WTC11 (cell line): ENCODE measurements around the gene PRPF6. TPM values are rescaled to one million over a fixed set of nuclear protein-coding genes. Genes with fewer than 3 reads are reported as not detected.

Experiments
- ATAC-seq: fragments of 200-7000 bp; cut with Tn5 transposase; 2 replicates; pipeline ENCODE4 v1.10.0; 2021; ENCODE audit warnings: mild to moderate bottlenecking, moderate library complexity
- CTCF ChIA-PET: fragments of 300-600 bp; sonication (Branson Sonifier 250); formaldehyde crosslinking; loops from one replicate; lab custom pipeline; 2021; ENCODE audit warnings: antibody characterized with exemption; lab: Charles Lee
- POLR2A ChIA-PET: fragments of 350-600 bp; sonication (Branson Sonifier 250); formaldehyde crosslinking; loops from one replicate; lab custom pipeline; 2021; ENCODE audit warnings: antibody characterized with exemption; lab: Charles Lee
- DNase-seq: peaks from one replicate; pipeline ENCODE4 v3.0.0; 2021; ENCODE audit warnings: low spot score
- H3K27ac Mint-ChIP-seq: 2 replicates; pipeline ENCODE4 v1.8.0; 2021; ENCODE audit warnings: mixed read lengths
- H3K27me3 Mint-ChIP-seq: 2 replicates; pipeline ENCODE4 v1.8.0; 2021; ENCODE audit warnings: low read depth, mild to moderate bottlenecking, moderate library complexity, mixed read lengths
- H3K36me3 Mint-ChIP-seq: 2 replicates; pipeline ENCODE4 v1.8.0; 2021; ENCODE audit warnings: mixed read lengths
- H3K4me1 Mint-ChIP-seq: 2 replicates; pipeline ENCODE4 v1.8.0; 2022; ENCODE audit warnings: mixed read lengths
- H3K4me3 Mint-ChIP-seq: 2 replicates; pipeline ENCODE4 v1.8.0; 2021; ENCODE audit warnings: mild to moderate bottlenecking, moderate library complexity, mixed read lengths
- H3K9me3 Mint-ChIP-seq: 2 replicates; pipeline ENCODE4 v1.8.0; 2021; ENCODE audit warnings: mixed read lengths
- IRF2 ChIP-seq: sonication (generic); formaldehyde crosslinking; IDR thresholded peaks from 2 replicates; pipeline ENCODE4 v1.8.0; 2022; ENCODE audit warnings: low read depth, missing genetic modification reagents, borderline replicate concordance
- MXD4 ChIP-seq: fragments of 250-450 bp; sonication (Bioruptor Pico); IDR thresholded peaks from 2 replicates; pipeline ENCODE4 v1.8.0; 2021; ENCODE audit warnings: mild to moderate bottlenecking, moderate library complexity, borderline replicate concordance
- SMAD3 ChIP-seq: sonication (generic); formaldehyde crosslinking; IDR thresholded peaks from 2 replicates; pipeline ENCODE4 v1.8.0; 2022; ENCODE audit warnings: missing genetic modification reagents, mild to moderate bottlenecking, borderline replicate concordance
- ZBTB21 ChIP-seq: sonication (generic); formaldehyde crosslinking; IDR thresholded peaks from 2 replicates; pipeline ENCODE4 v1.8.1; 2023; ENCODE audit warnings: mild to moderate bottlenecking, missing genetic modification reagents, borderline replicate concordance
- ZNF138 ChIP-seq: sonication (generic); formaldehyde crosslinking; conservative IDR thresholded peaks from 2 replicates; pipeline ENCODE4 v1.8.1; 2022; ENCODE audit warnings: mild to moderate bottlenecking, moderate library complexity, missing genetic modification reagents
- ZNF423 ChIP-seq: fragments of 250-450 bp; sonication (Bioruptor Pico); IDR thresholded peaks from 2 replicates; pipeline ENCODE4 v2.1.2; 2022; ENCODE audit warnings: mild to moderate bottlenecking, moderate library complexity
- total RNA-seq: library from RNA; stranded (reverse); gene quantifications from 3 replicates; pipeline ENCODE4 v1.2.3, GENCODE V29; 2021
- TF ChIP-seq, protein P1 (sequence below): sonication (generic); formaldehyde crosslinking; IDR thresholded peaks from 2 replicates; pipeline ENCODE4 v1.8.1; 2023; ENCODE audit warnings: mild to moderate bottlenecking, moderate library complexity, missing genetic modification reagents
- TF ChIP-seq, protein P2 (sequence below): fragments of 250-450 bp; sonication (Bioruptor Pico); IDR thresholded peaks from 2 replicates; pipeline ENCODE4 v2.1.2; 2022; ENCODE audit warnings: mild to moderate bottlenecking, moderate library complexity
- TF ChIP-seq, protein P3 (sequence below): sonication (generic); formaldehyde crosslinking; IDR thresholded peaks from 2 replicates; pipeline ENCODE4 v1.8.0; 2023; ENCODE audit warnings: missing genetic modification reagents, mild to moderate bottlenecking, borderline replicate concordance
- TF ChIP-seq, protein P4 (sequence below): sonication (generic); formaldehyde crosslinking; IDR thresholded peaks from 2 replicates; pipeline ENCODE4 v1.8.1; 2023; ENCODE audit warnings: mild to moderate bottlenecking, missing genetic modification reagents, borderline replicate concordance
- TF ChIP-seq, protein P5 (sequence below): sonication (generic); formaldehyde crosslinking; conservative IDR thresholded peaks from 2 replicates; pipeline ENCODE4 v1.8.1; 2023; ENCODE audit warnings: mild to moderate bottlenecking, low read depth, missing genetic modification reagents, moderate library complexity
- TF ChIP-seq, protein P6 (sequence below): sonication (generic); formaldehyde crosslinking; IDR thresholded peaks from 2 replicates; pipeline ENCODE4 v1.8.1; 2023; ENCODE audit warnings: mild to moderate bottlenecking, missing genetic modification reagents

Gene PRPF6
- total RNA-seq, 1 experiment from 2014 or later: 79.4 TPM

DNA sequence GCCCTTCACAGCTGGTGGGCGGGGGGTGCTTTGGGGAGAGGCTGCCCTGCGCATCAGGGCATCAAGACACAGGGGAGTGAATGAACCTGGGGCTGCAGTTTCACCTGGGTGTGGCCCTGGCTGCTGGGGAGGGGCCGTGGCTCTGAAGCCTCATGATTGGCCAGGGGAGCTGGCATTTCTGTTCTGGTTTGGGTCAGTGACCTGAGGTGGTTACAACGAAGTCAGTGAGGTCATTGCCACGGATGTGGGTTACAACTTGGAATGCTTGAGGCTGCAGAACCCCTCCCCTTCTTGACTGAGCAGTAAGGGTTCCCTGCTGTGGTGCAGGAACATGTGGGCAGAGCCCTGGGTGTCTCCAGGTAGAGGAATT lies 85.0 kb downstream of the PRPF6 start (continued):
- TF ChIP-seq ZNF423: no peak
- TF ChIP-seq, protein P1, sequence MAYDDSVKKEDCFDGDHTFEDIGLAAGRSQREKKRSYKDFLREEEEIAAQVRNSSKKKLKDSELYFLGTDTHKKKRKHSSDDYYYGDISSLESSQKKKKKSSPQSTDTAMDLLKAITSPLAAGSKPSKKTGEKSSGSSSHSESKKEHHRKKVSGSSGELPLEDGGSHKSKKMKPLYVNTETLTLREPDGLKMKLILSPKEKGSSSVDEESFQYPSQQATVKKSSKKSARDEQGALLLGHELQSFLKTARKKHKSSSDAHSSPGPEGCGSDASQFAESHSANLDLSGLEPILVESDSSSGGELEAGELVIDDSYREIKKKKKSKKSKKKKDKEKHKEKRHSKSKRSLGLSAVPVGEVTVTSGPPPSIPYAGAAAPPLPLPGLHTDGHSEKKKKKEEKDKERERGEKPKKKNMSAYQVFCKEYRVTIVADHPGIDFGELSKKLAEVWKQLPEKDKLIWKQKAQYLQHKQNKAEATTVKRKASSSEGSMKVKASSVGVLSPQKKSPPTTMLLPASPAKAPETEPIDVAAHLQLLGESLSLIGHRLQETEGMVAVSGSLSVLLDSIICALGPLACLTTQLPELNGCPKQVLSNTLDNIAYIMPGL (CRISPR knock-in tag): no peak

DNA sequence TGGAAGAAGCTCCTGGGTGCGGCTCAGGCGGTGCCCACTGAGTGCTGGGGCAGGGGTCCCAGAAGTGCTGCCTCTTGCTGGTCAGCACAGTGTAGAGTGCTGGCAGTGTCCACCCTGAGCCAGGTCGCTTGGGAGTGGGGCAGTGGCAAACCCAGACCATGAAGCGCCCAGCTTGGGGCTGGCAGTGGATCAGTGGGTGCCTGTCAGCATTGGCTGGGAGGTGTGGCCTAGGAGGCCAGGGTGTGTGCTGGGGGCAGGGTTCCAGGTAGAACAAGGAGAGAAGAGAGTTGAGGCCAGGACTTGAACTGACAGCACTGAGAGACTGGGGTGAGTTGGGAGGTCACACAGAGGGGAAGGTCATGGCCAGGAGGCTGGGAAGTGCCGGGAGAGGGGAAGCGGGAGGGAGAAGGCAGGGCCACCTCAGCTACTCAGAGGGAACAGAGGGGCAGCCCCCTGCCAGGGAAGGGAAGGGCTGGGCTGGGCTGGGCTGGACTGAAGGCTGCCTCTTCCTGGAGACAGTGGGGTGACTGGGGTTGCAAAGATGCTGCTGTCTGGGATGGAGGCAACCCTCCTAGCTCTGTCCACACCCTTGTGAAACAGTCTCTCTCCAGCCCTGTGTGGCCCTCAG lies 86.2 kb downstream of the PRPF6 start:
- Mint-ChIP-seq H3K27ac (peak overlapping the region; percentile 30; the same call in 1 of the 2 replicates), H3K36me3 (no peaks in the 10 kb centered on the region), H3K9me3 (no peaks in the 10 kb centered on the region)
- no peak for TF ChIP-seq ZBTB21
- TF ChIP-seq, protein P2, sequence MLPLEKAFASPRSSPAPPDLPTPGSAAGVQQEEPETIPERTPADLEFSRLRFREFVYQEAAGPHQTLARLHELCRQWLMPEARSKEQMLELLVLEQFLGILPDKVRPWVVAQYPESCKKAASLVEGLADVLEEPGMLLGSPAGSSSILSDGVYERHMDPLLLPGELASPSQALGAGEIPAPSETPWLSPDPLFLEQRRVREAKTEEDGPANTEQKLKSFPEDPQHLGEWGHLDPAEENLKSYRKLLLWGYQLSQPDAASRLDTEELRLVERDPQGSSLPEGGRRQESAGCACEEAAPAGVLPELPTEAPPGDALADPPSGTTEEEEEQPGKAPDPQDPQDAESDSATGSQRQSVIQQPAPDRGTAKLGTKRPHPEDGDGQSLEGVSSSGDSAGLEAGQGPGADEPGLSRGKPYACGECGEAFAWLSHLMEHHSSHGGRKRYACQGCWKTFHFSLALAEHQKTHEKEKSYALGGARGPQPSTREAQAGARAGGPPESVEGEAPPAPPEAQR (CRISPR knock-in tag): no peak
- TF ChIP-seq, protein P3, sequence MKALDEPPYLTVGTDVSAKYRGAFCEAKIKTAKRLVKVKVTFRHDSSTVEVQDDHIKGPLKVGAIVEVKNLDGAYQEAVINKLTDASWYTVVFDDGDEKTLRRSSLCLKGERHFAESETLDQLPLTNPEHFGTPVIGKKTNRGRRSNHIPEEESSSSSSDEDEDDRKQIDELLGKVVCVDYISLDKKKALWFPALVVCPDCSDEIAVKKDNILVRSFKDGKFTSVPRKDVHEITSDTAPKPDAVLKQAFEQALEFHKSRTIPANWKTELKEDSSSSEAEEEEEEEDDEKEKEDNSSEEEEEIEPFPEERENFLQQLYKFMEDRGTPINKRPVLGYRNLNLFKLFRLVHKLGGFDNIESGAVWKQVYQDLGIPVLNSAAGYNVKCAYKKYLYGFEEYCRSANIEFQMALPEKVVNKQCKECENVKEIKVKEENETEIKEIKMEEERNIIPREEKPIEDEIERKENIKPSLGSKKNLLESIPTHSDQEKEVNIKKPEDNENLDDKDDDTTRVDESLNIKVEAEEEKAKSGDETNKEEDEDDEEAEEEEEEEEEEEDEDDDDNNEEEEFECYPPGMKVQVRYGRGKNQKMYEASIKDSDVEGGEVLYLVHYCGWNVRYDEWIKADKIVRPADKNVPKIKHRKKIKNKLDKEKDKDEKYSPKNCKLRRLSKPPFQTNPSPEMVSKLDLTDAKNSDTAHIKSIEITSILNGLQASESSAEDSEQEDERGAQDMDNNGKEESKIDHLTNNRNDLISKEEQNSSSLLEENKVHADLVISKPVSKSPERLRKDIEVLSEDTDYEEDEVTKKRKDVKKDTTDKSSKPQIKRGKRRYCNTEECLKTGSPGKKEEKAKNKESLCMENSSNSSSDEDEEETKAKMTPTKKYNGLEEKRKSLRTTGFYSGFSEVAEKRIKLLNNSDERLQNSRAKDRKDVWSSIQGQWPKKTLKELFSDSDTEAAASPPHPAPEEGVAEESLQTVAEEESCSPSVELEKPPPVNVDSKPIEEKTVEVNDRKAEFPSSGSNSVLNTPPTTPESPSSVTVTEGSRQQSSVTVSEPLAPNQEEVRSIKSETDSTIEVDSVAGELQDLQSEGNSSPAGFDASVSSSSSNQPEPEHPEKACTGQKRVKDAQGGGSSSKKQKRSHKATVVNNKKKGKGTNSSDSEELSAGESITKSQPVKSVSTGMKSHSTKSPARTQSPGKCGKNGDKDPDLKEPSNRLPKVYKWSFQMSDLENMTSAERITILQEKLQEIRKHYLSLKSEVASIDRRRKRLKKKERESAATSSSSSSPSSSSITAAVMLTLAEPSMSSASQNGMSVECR (CRISPR knock-in tag): no peak
- TF ChIP-seq, all 79 proteins: peak for 0
- Mint-ChIP-seq H3K4me1 (peaks cover 30% of the 10 kb centered on the region), H3K27me3 (peaks cover 2% of the 10 kb centered on the region; the same call in 1 of the 2 replicates), H3K4me3 (no peak overlapping the region)
- ChIA-PET POLR2A (interaction anchor here (1.4 kb wide), 1 partner anchor 13 kb away, joined by 4 read pairs; the partner anchor contains the start of gene OPRL1), CTCF (interaction anchor here (0.7 to 2.1 kb wide), 4 partner anchors 10 to 87 kb away, joined by 3 to 16 read pairs (median 7); partner anchors contain the start of genes OPRL1, PRPF6 and RGS19)
- DNase-seq: no peak
- no peak for ATAC-seq

DNA sequence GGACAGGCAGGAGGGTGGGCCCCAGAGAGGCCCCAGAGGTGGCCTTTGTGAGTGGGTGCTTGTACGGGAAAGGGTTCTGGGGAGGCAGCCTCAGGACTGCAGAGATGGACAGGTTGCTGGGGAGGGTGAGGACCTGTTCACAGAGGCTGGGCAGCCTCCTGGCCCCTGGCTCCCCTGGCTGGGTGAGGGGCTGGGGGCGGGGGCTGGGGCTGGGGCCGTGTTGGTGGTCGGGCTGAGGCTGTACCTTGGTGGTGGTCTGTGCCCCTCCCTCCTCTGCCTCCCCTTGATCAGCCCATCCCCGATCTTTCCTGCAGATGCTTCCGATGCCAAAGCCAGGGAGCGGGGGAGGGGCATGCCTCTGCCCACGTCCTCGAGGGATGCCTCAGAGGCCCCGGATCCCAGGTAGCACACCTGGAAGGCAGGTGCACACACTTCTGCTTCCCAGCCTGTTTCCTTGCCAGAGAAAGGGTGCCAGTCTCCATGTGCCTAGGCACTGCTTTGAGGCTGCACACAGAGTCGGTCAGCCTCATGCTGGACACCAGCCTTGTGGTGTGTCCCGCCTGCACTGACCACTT lies 86.9 kb downstream of the PRPF6 start:
- Mint-ChIP-seq H3K36me3 (no peaks in the 10 kb centered on the region), H3K27me3 (peaks cover 2% of the 10 kb centered on the region; the same call in 1 of the 2 replicates), H3K9me3 (no peaks in the 10 kb centered on the region), H3K27ac (peak overlapping the region; percentile 74; the same call in 1 of the 2 replicates), H3K4me3 (no peak overlapping the region), H3K4me1 (peaks cover 26% of the 10 kb centered on the region)
- ATAC-seq: no peak
- DNase-seq: no peak
- POLR2A ChIA-PET: no interaction called here
- CTCF ChIA-PET: interaction anchor here (0.7 kb wide), 1 partner anchor 29 kb away, joined by 3 read pairs; no protein-coding TSS in a partner anchor
- no peak for TF ChIP-seq MXD4 (CRISPR knock-in tag)
- TF ChIP-seq, protein P4, sequence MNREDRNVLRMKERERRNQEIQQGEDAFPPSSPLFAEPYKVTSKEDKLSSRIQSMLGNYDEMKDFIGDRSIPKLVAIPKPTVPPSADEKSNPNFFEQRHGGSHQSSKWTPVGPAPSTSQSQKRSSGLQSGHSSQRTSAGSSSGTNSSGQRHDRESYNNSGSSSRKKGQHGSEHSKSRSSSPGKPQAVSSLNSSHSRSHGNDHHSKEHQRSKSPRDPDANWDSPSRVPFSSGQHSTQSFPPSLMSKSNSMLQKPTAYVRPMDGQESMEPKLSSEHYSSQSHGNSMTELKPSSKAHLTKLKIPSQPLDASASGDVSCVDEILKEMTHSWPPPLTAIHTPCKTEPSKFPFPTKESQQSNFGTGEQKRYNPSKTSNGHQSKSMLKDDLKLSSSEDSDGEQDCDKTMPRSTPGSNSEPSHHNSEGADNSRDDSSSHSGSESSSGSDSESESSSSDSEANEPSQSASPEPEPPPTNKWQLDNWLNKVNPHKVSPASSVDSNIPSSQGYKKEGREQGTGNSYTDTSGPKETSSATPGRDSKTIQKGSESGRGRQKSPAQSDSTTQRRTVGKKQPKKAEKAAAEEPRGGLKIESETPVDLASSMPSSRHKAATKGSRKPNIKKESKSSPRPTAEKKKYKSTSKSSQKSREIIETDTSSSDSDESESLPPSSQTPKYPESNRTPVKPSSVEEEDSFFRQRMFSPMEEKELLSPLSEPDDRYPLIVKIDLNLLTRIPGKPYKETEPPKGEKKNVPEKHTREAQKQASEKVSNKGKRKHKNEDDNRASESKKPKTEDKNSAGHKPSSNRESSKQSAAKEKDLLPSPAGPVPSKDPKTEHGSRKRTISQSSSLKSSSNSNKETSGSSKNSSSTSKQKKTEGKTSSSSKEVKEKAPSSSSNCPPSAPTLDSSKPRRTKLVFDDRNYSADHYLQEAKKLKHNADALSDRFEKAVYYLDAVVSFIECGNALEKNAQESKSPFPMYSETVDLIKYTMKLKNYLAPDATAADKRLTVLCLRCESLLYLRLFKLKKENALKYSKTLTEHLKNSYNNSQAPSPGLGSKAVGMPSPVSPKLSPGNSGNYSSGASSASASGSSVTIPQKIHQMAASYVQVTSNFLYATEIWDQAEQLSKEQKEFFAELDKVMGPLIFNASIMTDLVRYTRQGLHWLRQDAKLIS: no peak
- TF ChIP-seq, protein P5, sequence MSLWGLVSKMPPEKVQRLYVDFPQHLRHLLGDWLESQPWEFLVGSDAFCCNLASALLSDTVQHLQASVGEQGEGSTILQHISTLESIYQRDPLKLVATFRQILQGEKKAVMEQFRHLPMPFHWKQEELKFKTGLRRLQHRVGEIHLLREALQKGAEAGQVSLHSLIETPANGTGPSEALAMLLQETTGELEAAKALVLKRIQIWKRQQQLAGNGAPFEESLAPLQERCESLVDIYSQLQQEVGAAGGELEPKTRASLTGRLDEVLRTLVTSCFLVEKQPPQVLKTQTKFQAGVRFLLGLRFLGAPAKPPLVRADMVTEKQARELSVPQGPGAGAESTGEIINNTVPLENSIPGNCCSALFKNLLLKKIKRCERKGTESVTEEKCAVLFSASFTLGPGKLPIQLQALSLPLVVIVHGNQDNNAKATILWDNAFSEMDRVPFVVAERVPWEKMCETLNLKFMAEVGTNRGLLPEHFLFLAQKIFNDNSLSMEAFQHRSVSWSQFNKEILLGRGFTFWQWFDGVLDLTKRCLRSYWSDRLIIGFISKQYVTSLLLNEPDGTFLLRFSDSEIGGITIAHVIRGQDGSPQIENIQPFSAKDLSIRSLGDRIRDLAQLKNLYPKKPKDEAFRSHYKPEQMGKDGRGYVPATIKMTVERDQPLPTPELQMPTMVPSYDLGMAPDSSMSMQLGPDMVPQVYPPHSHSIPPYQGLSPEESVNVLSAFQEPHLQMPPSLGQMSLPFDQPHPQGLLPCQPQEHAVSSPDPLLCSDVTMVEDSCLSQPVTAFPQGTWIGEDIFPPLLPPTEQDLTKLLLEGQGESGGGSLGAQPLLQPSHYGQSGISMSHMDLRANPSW (CRISPR knock-in tag): no peak
- no peak for TF ChIP-seq ZNF138 (CRISPR knock-in tag)
- TF ChIP-seq, protein P1 (CRISPR knock-in tag): no peak
- TF ChIP-seq, protein P6, sequence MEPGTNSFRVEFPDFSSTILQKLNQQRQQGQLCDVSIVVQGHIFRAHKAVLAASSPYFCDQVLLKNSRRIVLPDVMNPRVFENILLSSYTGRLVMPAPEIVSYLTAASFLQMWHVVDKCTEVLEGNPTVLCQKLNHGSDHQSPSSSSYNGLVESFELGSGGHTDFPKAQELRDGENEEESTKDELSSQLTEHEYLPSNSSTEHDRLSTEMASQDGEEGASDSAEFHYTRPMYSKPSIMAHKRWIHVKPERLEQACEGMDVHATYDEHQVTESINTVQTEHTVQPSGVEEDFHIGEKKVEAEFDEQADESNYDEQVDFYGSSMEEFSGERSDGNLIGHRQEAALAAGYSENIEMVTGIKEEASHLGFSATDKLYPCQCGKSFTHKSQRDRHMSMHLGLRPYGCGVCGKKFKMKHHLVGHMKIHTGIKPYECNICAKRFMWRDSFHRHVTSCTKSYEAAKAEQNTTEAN (CRISPR knock-in tag): no peak
- TF ChIP-seq IRF2 (CRISPR knock-in tag): no peak
- TF ChIP-seq SMAD3 (CRISPR knock-in tag): no peak
